ENCODE results near the gene COPS9. TPM values are rescaled to one million over a fixed set of nuclear protein-coding genes. Genes with fewer than 3 reads are reported as not detected.
A peak's percentile ranks its signal among the peaks of the same experiment; 100 is the strongest.

COPS9 gene
- total RNA-seq, 1 experiment from 2014 or later = 134 TPM

DNA sequence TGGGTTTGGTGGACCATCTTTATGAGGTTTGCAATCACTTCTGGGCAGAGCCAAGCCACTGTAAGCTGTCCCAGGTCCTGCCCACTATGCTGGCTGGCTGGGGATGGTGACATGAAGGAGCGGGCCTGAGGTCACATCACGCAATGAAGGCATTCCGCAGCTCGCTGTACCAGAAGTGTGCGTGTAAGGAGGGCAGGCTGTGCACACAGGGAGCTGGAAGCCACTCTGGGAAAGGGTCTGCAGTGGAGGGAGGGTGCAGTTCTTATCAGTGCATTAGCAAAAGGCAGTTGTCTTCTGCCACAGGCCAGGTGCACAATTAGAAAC is 21.0 kb upstream of the COPS9 start:
- peak; percentile 50 for ATAC-seq

DNA sequence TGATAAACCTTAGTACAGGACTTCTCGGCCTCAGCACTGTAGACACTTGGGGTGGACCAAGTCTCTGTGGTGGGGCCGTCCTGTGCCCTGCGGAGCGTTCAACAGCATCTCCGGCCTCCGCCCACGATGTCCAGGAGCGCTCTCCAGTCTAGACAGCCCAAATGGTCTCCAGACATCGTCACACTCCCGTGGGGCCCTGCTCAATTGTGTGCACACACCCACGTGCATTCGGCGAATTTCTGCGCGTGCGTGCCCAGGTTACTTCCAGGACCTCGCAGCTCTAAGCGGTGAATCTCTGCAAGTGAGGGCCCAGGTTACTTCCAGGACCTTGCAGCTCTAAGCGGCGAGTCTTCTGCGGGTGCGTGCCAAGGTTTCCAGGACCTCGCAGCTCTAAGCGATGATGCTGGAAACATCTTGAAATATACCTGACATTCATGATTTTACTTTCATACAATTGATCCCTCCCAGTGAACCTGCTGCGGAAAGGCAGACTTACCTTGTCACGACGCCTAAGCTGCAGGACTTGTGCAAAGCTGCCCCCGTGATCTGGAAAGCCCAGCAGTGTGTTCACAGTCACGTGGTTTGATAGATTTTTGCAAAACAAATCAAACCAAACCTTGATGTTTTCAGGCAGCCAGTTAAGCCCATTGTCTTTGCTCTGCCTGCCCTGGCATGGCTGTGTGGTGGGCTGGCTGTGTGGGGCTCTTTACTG is 20.5 kb upstream of the COPS9 start:
- CTCF ChIA-PET = interaction anchor here (0.6 kb wide), 1 partner anchor 1239 kb away, joined by 5 read pairs; no protein-coding TSS in a partner anchor
- in situ Hi-C loops (cut with HindIII; ENCODE audit: low pct_unique_long_range_greater_than_20kb, low sequenced_read_pairs) (no loop called here), intact Hi-C loops (cut with micrococcal nuclease; ENCODE audit: unreplicated experiment) (no loop called here)
- no peak for TF ChIP-seq TCF7L2 (IDR thresholded peaks at IDR 0.05; ENCODE audit: low read depth, low read length)
- no peak overlapping the region for H3K27ac ChIP-seq (ENCODE audit: low read length)
- DNase-seq (ENCODE audit: low read depth, low spot score) (no peak), ATAC-seq (no peak; the same call in 1 of the 2 replicates)
- no peaks in the 10 kb centered on the region for H3K36me3 ChIP-seq (ENCODE audit: control insufficient read depth, insufficient read depth, low read length)
- H3K4me3 ChIP-seq (ENCODE audit: low read depth in 2 of 2, low read length in 2 of 2) = no peak overlapping the region
- peaks cover 8% of the 10 kb centered on the region for H3K27me3 ChIP-seq (ENCODE audit: control insufficient read depth, insufficient read depth, low read length)
- BruUV-seq (replicated peaks) = no TSS peak
- no peaks in the 10 kb centered on the region; the same call in 1 of the 2 replicates for H3K4me1 ChIP-seq (ENCODE audit: control insufficient read depth, insufficient read depth, low read length)
- H3K9me3 ChIP-seq (ENCODE audit: control insufficient read depth, insufficient read depth, low read depth, low read length) = no peaks in the 10 kb centered on the region
- POLR2A ChIA-PET = no interaction called here

More for the DNA sequence above, 21.0 kb upstream of the COPS9 start:
- no TSS peak for BruUV-seq (replicated peaks)
- DNase-seq (ENCODE audit: low read depth, low spot score) = no peak
- intact Hi-C loops (cut with micrococcal nuclease; ENCODE audit: unreplicated experiment) = no loop called here
- H3K9me3 ChIP-seq (ENCODE audit: control insufficient read depth, insufficient read depth, low read depth, low read length) = no peaks in the 10 kb centered on the region
- in situ Hi-C loops (cut with HindIII; ENCODE audit: low pct_unique_long_range_greater_than_20kb, low sequenced_read_pairs) = no loop called here
- no peak overlapping the region for H3K4me3 ChIP-seq (ENCODE audit: low read depth in 2 of 2, low read length in 2 of 2)
- no peaks in the 10 kb centered on the region for H3K4me1 ChIP-seq (ENCODE audit: control insufficient read depth, insufficient read depth, low read length)
- ChIA-PET CTCF (no interaction called here), POLR2A (no interaction called here)
- TF ChIP-seq TCF7L2 (IDR thresholded peaks at IDR 0.05; ENCODE audit: low read depth, low read length) (no peak), SIN3A (IDR thresholded peaks at IDR 0.05; ENCODE audit: borderline replicate concordance, insufficient read depth, low read depth, low read length) (no peak), POLR2AphosphoS5 (IDR thresholded peaks at IDR 0.05; ENCODE audit: low read depth, low read length) (no peak)
- TF ChIP-seq, protein P1, sequence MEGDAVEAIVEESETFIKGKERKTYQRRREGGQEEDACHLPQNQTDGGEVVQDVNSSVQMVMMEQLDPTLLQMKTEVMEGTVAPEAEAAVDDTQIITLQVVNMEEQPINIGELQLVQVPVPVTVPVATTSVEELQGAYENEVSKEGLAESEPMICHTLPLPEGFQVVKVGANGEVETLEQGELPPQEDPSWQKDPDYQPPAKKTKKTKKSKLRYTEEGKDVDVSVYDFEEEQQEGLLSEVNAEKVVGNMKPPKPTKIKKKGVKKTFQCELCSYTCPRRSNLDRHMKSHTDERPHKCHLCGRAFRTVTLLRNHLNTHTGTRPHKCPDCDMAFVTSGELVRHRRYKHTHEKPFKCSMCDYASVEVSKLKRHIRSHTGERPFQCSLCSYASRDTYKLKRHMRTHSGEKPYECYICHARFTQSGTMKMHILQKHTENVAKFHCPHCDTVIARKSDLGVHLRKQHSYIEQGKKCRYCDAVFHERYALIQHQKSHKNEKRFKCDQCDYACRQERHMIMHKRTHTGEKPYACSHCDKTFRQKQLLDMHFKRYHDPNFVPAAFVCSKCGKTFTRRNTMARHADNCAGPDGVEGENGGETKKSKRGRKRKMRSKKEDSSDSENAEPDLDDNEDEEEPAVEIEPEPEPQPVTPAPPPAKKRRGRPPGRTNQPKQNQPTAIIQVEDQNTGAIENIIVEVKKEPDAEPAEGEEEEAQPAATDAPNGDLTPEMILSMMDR (IDR thresholded peaks at IDR 0.05) = no peak
- TF ChIP-seq, protein P2, sequence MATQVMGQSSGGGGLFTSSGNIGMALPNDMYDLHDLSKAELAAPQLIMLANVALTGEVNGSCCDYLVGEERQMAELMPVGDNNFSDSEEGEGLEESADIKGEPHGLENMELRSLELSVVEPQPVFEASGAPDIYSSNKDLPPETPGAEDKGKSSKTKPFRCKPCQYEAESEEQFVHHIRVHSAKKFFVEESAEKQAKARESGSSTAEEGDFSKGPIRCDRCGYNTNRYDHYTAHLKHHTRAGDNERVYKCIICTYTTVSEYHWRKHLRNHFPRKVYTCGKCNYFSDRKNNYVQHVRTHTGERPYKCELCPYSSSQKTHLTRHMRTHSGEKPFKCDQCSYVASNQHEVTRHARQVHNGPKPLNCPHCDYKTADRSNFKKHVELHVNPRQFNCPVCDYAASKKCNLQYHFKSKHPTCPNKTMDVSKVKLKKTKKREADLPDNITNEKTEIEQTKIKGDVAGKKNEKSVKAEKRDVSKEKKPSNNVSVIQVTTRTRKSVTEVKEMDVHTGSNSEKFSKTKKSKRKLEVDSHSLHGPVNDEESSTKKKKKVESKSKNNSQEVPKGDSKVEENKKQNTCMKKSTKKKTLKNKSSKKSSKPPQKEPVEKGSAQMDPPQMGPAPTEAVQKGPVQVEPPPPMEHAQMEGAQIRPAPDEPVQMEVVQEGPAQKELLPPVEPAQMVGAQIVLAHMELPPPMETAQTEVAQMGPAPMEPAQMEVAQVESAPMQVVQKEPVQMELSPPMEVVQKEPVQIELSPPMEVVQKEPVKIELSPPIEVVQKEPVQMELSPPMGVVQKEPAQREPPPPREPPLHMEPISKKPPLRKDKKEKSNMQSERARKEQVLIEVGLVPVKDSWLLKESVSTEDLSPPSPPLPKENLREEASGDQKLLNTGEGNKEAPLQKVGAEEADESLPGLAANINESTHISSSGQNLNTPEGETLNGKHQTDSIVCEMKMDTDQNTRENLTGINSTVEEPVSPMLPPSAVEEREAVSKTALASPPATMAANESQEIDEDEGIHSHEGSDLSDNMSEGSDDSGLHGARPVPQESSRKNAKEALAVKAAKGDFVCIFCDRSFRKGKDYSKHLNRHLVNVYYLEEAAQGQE (IDR thresholded peaks at IDR 0.05; ENCODE audit: insufficient read depth in 1 of 2, low read depth in 2 of 2, low read length in 1 of 2) = no peak
- peaks cover 7% of the 10 kb centered on the region for H3K27me3 ChIP-seq (ENCODE audit: control insufficient read depth, insufficient read depth, low read length)
- H3K36me3 ChIP-seq (ENCODE audit: control insufficient read depth, insufficient read depth, low read length) = no peaks in the 10 kb centered on the region
- no peak overlapping the region for H3K27ac ChIP-seq (ENCODE audit: low read length)

DNA sequence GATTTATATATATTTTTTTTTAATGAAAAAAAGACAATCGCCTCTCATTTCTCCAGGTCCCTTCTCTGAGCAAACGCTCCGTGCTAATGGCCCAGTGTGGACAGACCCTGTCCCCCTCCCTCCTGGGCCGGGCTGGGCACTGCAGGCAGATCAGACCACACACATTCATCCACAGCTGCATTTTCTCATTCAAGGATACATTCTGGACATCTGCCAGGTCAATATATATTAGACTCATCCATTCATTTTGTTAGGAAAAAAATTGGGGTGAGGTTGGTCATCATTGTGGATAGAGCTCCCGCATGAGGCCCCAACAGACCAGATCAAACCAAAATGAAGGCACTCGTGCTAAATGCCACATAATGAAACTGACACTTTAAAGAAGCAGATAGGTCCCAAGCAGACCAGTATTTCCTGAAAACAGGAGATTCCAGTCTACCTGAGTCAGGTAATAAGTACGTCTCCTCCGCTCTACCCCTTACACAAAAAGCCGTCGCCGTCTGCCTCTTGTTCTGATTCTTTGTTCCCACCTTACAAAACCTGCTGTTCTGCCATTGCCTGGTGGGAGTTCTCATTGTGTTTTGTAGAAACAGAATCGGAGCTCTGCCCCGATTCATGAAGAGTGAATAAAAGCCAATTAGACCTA is 19.8 kb upstream of the COPS9 start:
- Histone ChIP-seq H3K4me1 (ENCODE audit: control insufficient read depth, insufficient read depth, low read length) (no peaks in the 10 kb centered on the region; the same call in 1 of the 2 replicates), H3K36me3 (ENCODE audit: control insufficient read depth, insufficient read depth, low read length) (no peaks in the 10 kb centered on the region), H3K27me3 (ENCODE audit: control insufficient read depth, insufficient read depth, low read length) (peaks cover 8% of the 10 kb centered on the region), H3K27ac (ENCODE audit: low read length) (no peak overlapping the region), H3K9me3 (ENCODE audit: control insufficient read depth, insufficient read depth, low read depth, low read length) (no peaks in the 10 kb centered on the region), H3K4me3 (ENCODE audit: low read depth in 2 of 2, low read length in 2 of 2) (no peak overlapping the region)
- ATAC-seq = no peak
- intact Hi-C loops (cut with micrococcal nuclease; ENCODE audit: unreplicated experiment) (no loop called here), in situ Hi-C loops (cut with HindIII; ENCODE audit: low pct_unique_long_range_greater_than_20kb, low sequenced_read_pairs) (no loop called here)
- POLR2A ChIA-PET = no interaction called here
- TF ChIP-seq POLR2AphosphoS5 (IDR thresholded peaks at IDR 0.05; ENCODE audit: low read depth, low read length) (no peak), TCF7L2 (IDR thresholded peaks at IDR 0.05; ENCODE audit: low read depth, low read length) (no peak), SIN3A (IDR thresholded peaks at IDR 0.05; ENCODE audit: borderline replicate concordance, insufficient read depth, low read depth, low read length) (no peak)
- TF ChIP-seq, protein P2 (IDR thresholded peaks at IDR 0.05; ENCODE audit: insufficient read depth in 1 of 2, low read depth in 2 of 2, low read length in 1 of 2) = no peak
- TF ChIP-seq, protein P1 (IDR thresholded peaks at IDR 0.05) = no peak
- no TSS peak for BruUV-seq (replicated peaks)
- CTCF ChIA-PET = interaction anchor here (0.6 kb wide), 1 partner anchor 1238 kb away, joined by 5 read pairs; no protein-coding TSS in a partner anchor
- DNase-seq (ENCODE audit: low read depth, low spot score) = no peak
